GM15510 (cell line): Measurements from ENCODE around the gene WDFY3.

ENCODE experiments used
- POLR2A ChIP-seq: IDR thresholded peaks from 3 replicates; pipeline ENCODE4 v1.6.1; 2011; ENCODE audit warnings: borderline replicate concordance; ENCODE audit not compliant: insufficient read length; ENCODE audit errors: extremely low read depth

The WDFY3 gene

GRCh38 chr4:84647312-84647884 lies 319.1 kb downstream of the WDFY3 start:
- TF ChIP-seq POLR2A = no peak

- TF ChIP-seq POLR2A = no peak
Observed at GRCh38 chr4:84644087-84644486, 322.4 kb downstream of the WDFY3 start.

DNA sequence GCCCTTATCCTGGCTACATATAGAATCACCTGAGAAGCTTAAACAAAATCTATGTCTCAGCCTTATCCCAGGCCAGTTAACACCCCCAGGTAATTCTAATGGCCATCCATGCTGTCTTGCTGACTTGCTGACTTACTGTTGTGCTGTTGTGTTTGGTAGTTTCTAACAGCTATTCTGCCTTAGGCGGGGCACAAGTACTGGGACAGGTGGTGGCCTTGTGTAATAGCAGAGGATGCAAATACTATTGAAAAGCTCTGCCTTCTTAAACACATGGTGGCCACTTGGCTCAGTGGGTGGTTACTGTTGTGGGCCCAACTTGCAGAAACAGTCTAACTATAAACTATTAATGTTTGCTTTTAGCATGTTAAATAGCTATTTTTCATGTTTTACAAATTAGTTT lies 327.3 kb downstream of the WDFY3 start:
- no peak for TF ChIP-seq POLR2A

DNA sequence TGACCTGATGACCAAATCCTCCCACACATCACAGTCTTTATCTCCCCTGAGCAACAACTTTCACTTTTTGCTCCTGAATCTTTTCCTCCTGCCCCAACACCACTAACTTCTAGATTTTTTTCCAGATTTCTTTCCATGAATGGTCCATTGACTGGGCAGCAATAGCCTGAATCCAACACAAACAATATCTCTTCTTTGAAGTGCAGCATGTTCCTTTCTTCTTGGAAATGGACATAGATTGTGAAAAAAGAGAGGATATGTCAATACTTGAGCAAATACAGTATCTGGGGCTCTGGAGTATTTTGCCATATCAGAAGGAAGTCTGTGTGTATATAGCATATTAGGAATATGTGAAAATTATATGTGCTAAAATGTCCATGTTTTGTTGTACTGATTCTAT lies 328.4 kb downstream of the WDFY3 start:
- no peak for TF ChIP-seq POLR2A

DNA sequence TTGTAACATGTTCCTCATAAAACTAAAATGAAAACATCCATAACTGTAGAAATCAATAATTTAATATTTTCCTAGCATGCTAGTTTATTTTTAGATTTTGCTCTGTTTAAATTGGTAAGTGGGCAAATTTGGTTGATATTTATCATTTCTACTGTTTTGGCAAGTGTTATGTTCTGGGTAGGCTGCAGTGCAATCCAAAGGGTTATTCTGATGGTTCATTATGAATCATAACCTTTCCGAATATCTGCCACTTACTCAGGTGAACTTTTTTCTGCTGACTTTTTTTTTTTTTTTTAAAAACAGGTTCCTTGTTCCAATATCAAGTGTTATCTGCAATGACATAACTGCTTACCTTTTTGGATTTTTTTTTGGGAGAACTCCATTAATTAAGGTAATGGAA lies 331.5 kb downstream of the WDFY3 start:
- TF ChIP-seq POLR2A = no peak

GRCh38 chr4:84632092-84632491 lies 334.4 kb downstream of the WDFY3 start:
- TF ChIP-seq POLR2A = no peak

- no peak for TF ChIP-seq POLR2A
Observed at GRCh38 chr4:84631573-84631972, 334.9 kb downstream of the WDFY3 start.

DNA sequence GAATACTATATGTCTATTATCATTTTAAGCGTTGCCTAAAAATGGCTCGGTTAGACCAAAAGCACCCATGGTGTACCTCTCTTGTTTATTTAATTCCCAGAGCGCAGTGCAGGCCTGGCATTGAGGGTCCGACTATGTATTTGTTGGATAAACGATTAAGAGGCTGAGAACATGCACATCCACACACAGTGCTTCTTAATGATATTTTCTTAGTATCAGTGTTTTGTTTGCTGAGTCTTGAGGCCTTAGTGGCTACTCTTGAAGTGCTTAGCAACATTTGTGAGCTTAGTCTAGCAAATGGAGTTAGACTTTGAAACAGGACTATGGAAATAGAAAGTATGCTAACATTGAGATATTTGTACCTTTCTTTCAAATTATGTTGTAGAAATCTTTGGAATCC lies 339.8 kb downstream of the WDFY3 start:
- no peak for TF ChIP-seq POLR2A

GRCh38 chr4:84623661-84624060 lies 342.8 kb downstream of the WDFY3 start:
- TF ChIP-seq POLR2A = no peak

GRCh38 chr4:84622959-84623358 lies 343.5 kb downstream of the WDFY3 start:
- TF ChIP-seq POLR2A = no peak
